HG03342 (cell line): ENCODE measurements around the gene NUFIP1.
"Not testable (repeated sequence)": the region's sequence is repeated elsewhere in the genome, so short reads cannot be mapped to it uniquely, and the experiment has no call there.

Source experiments
- ATAC-seq: cut with Tn5 transposase; IDR thresholded peaks from one replicate; pipeline ENCODE4 v1.9.1; 2021; ENCODE audit warnings: mild to moderate bottlenecking, moderate library complexity; ENCODE audit not compliant: unreplicated experiment

NUFIP1 gene

GRCh38 chr13:44969551-44970484, 19.5 kb downstream of the NUFIP1 start:
- no peak for ATAC-seq

- ATAC-seq: no peak
Measured at GRCh38 chr13:44968434-44968815, 20.8 kb downstream of the NUFIP1 start.

- no peak for ATAC-seq
Measured at GRCh38 chr13:44967704-44968433, 21.4 kb downstream of the NUFIP1 start.

GRCh38 chr13:44961997-44962396, 27.3 kb downstream of the NUFIP1 start:
- no peak for ATAC-seq

GRCh38 chr13:44955406-44955805, 33.9 kb downstream of the NUFIP1 start:
- ATAC-seq: no peak

GRCh38 chr13:44954224-44954623, 35.0 kb downstream of the NUFIP1 start:
- no peak for ATAC-seq

- no peak for ATAC-seq
Measured at GRCh38 chr13:44952671-44953070, 36.6 kb downstream of the NUFIP1 start.

- ATAC-seq: no peak
Measured at GRCh38 chr13:44951184-44951583, 38.1 kb downstream of the NUFIP1 start.

GRCh38 chr13:44943411-44943810, 45.9 kb downstream of the NUFIP1 start:
- ATAC-seq: not testable (repeated sequence)

- ATAC-seq: no peak
Measured at GRCh38 chr13:44938854-44939253, 50.4 kb downstream of the NUFIP1 start.

- ATAC-seq: no peak
Measured at GRCh38 chr13:44936246-44936645, 53.0 kb downstream of the NUFIP1 start.

- peak; percentile 44 for ATAC-seq
Measured at GRCh38 chr13:44934724-44935123, 54.5 kb downstream of the NUFIP1 start.

GRCh38 chr13:44932850-44933251, 56.4 kb downstream of the NUFIP1 start:
- no peak for ATAC-seq

GRCh38 chr13:44932171-44932849, 57.0 kb downstream of the NUFIP1 start:
- ATAC-seq: no peak

GRCh38 chr13:44930963-44931623, 58.2 kb downstream of the NUFIP1 start:
- no peak for ATAC-seq

GRCh38 chr13:44930280-44930679, 59.0 kb downstream of the NUFIP1 start:
- ATAC-seq: no peak

- ATAC-seq: no peak
Measured at GRCh38 chr13:44929692-44930091, 59.6 kb downstream of the NUFIP1 start.

- no peak for ATAC-seq
Measured at GRCh38 chr13:44927968-44928367, 61.3 kb downstream of the NUFIP1 start.

- no peak for ATAC-seq
Measured at GRCh38 chr13:44921931-44922758, 67.1 kb downstream of the NUFIP1 start.

- no peak for ATAC-seq
Measured at GRCh38 chr13:44921246-44921877, 67.9 kb downstream of the NUFIP1 start.
